T-cell (primary cell): ENCODE results near the gene SMIM43. TPM values are rescaled to one million over a fixed set of nuclear protein-coding genes. Genes with fewer than 3 reads are reported as not detected.
A peak's percentile ranks its signal among the peaks of the same experiment; 100 is the strongest.

Source experiments
- ATAC-seq, 4 experiments: fragments of 200-7000 bp in 3 of 4; fragments of 150-1000 bp in 1 of 4; cut with Tn5 transposase; replicated peaks in 1 of 4; 1 replicate in 3 of 4; 2 replicates in 1 of 4; pipeline ENCODE4 v1.10.0; 2021; ENCODE audit warnings: moderate library complexity in 3 of 4, mild to moderate bottlenecking in 2 of 4, moderate number of reproducible peaks in 1 of 4
- CTCF ChIA-PET, 2 donors: fragments of 300-600 bp; sonication (Branson Sonifier 250); formaldehyde crosslinking; loops; one replicate each; lab custom pipeline; 2022; ENCODE audit warnings: antibody characterized with exemption in 2 of 2; lab: Charles Lee
- POLR2A ChIA-PET, 2 donors: fragments of 300-600 bp; sonication (Branson Sonifier 250); formaldehyde crosslinking; loops; one replicate each; lab custom pipeline; 2022; ENCODE audit warnings: antibody characterized with exemption in 2 of 2; lab: Charles Lee
- DNase-seq, 35 experiments: peaks; one replicate each; pipeline versions ENCODE4 v3.0.0 to v3.0.0-alpha.2; 2013 to 2023
- H3K27ac ChIP-seq: one replicate; pipeline ENCODE4 v1.5.1; 2013; ENCODE audit warnings: low read length
- H3K27me3 ChIP-seq, 2 experiments: replicated peaks in 1 of 2; 1 replicate in 1 of 2; 2 replicates in 1 of 2; pipeline versions ENCODE4 v1.6.1 to v1.7.0; 2013; ENCODE audit warnings: low read length in 1 of 2, mixed read lengths in 1 of 2; ENCODE audit not compliant: control insufficient read depth in 2 of 2, insufficient read depth in 2 of 2; ENCODE audit errors: extremely low read depth in 1 of 2
- H3K36me3 ChIP-seq, 2 donors: 1 replicate in 1 of 2; 2 replicates in 1 of 2; pipeline versions ENCODE4 v1.6.1 to v1.7.0; 2013; ENCODE audit warnings: low read length in 1 of 2; ENCODE audit not compliant: control insufficient read depth in 2 of 2, insufficient read depth in 1 of 2; ENCODE audit errors: extremely low read depth in 1 of 2
- H3K4me1 ChIP-seq, 2 experiments: 1 replicate in 1 of 2; 2 replicates in 1 of 2; pipeline versions ENCODE4 v1.6.1 to v1.7.0; 2013; ENCODE audit warnings: low read length in 2 of 2, mixed read lengths in 1 of 2; ENCODE audit not compliant: insufficient read depth in 2 of 2, control insufficient read depth in 1 of 2; ENCODE audit errors: extremely low read depth in 1 of 2
- H3K4me3 ChIP-seq, 2 donors: 1 replicate in 1 of 2; 2 replicates in 1 of 2; pipeline versions ENCODE4 v1.5.1 to v1.7.0; 2013; ENCODE audit warnings: mild to moderate bottlenecking in 2 of 2, low read length in 1 of 2, moderate library complexity in 1 of 2; ENCODE audit not compliant: control insufficient read depth in 1 of 2; ENCODE audit errors: extremely low read depth in 1 of 2
- H3K9me3 ChIP-seq: 2 replicates; pipeline ENCODE4 v1.7.0; 2013
- H3K27ac Mint-ChIP-seq, 2 donors: one replicate each; pipeline ENCODE4 v1.8.0; 2020 to 2021; ENCODE audit warnings: mild to moderate bottlenecking in 2 of 2, mixed read lengths in 2 of 2
- H3K27me3 Mint-ChIP-seq, 2 donors: one replicate each; pipeline ENCODE4 v1.8.0; 2021 to 2022; ENCODE audit warnings: mixed read lengths in 2 of 2
- H3K36me3 Mint-ChIP-seq: one replicate; pipeline ENCODE4 v1.8.0; 2021; ENCODE audit warnings: mixed read lengths
- H3K4me1 Mint-ChIP-seq, 3 donors: one replicate each; pipeline ENCODE4 v1.8.0; 2020 to 2022; ENCODE audit warnings: mixed read lengths in 3 of 3, mild to moderate bottlenecking in 1 of 3
- H3K4me3 Mint-ChIP-seq, 3 donors: one replicate each; pipeline ENCODE4 v1.8.0; 2020 to 2022; ENCODE audit warnings: mild to moderate bottlenecking in 3 of 3, mixed read lengths in 3 of 3, moderate library complexity in 3 of 3
- H3K9me3 Mint-ChIP-seq, 3 donors: one replicate each; pipeline ENCODE4 v1.8.0; 2020 to 2022; ENCODE audit warnings: mixed read lengths in 3 of 3
- WGBS: methylation state at CpG from one replicate; pipeline ENCODE4 v1.1.5; 2013; ENCODE audit warnings: missing lambda C conversion rate; ENCODE audit not compliant: insufficient coverage; 5-methylcytosine and 5-hydroxymethylcytosine counted together
- total RNA-seq, 35 experiments: library from RNA in 6 of 35; stranded (reverse) in 6 of 35; fragments of 120-200 nt in 1 of 35; gene quantifications; one replicate each; pipeline versions ENCODE4 v1.2.1 to v1.2.4 and lab custom pipeline; 2013 to 2026

The SMIM43 gene
- total RNA-seq, 5 donors from 2014 or later (not counting 1 experiment from before 2014, with no cell fraction given) = 0.43 TPM; not detected in 4

- H3K9me3 Mint-ChIP-seq = no peaks in the 10 kb centered on the region
- WGBS = 60% methylated on average over 1 of the region's 4 CpGs
- no peak for ATAC-seq
- peaks cover 0 to 13% (median 4%) of the 10 kb centered on the region in 3 donors for H3K4me1 Mint-ChIP-seq
- Histone ChIP-seq H3K9me3 (no peaks in the 10 kb centered on the region), H3K4me1 (peaks cover 0 to 4% of the 10 kb centered on the region in 2 experiments), H3K4me3 (no peak overlapping the region), H3K36me3 (no peaks in the 10 kb centered on the region), H3K27ac (no peak overlapping the region), H3K27me3 (peaks cover 2 to 12% of the 10 kb centered on the region in 2 experiments)
- no peaks in the 10 kb centered on the region for H3K36me3 Mint-ChIP-seq
- peaks cover 48 to 58% of the 10 kb centered on the region in 2 donors for H3K27me3 Mint-ChIP-seq
- no peak overlapping the region for H3K27ac Mint-ChIP-seq
- DNase-seq = no peak
- ChIA-PET CTCF (no interaction called here), POLR2A (interaction anchor here in 1 of 2 donors (0.6 kb wide), 1 partner anchor 1696 kb away, joined by 5 read pairs; no protein-coding TSS in a partner anchor)
- H3K4me3 Mint-ChIP-seq = no peak overlapping the region
These were observed 52.2 kb downstream of the SMIM43 start for GRCh38 chr4:121712783-121713182.

- H3K4me1 Mint-ChIP-seq = peaks cover 0 to 17% (median 8%) of the 10 kb centered on the region in 3 donors
- CTCF ChIA-PET = interaction anchor here in 1 of 2 donors (0.6 kb wide), 1 partner anchor 10 kb away, joined by 3 read pairs; no protein-coding TSS in a partner anchor
- H3K9me3 Mint-ChIP-seq = no peaks in the 10 kb centered on the region
- POLR2A ChIA-PET = interaction anchor here in 1 of 2 donors (0.6 kb wide), 1 partner anchor 1695 kb away, joined by 5 read pairs; no protein-coding TSS in a partner anchor
- Histone ChIP-seq H3K4me3 (no peak overlapping the region), H3K27ac (no peak overlapping the region), H3K4me1 (peaks cover 0 to 10% of the 10 kb centered on the region in 2 experiments), H3K9me3 (no peaks in the 10 kb centered on the region), H3K36me3 (no peaks in the 10 kb centered on the region), H3K27me3 (peaks cover 2 to 12% of the 10 kb centered on the region in 2 experiments)
- DNase-seq = no peak
- peak overlapping the region in 1 of 3 donors; percentile 9 for H3K4me3 Mint-ChIP-seq
- 100% methylated on average over 1 of the region's 7 CpGs for WGBS
- H3K36me3 Mint-ChIP-seq = no peaks in the 10 kb centered on the region
- H3K27me3 Mint-ChIP-seq = peaks cover 50 to 59% of the 10 kb centered on the region in 2 donors
- no peak for ATAC-seq
- H3K27ac Mint-ChIP-seq = no peak overlapping the region
These were observed 52.8 kb downstream of the SMIM43 start for GRCh38 chr4:121712001-121712651.

- no peaks in the 10 kb centered on the region for H3K9me3 ChIP-seq
- no peak overlapping the region for H3K27ac ChIP-seq
- H3K36me3 ChIP-seq = no peaks in the 10 kb centered on the region
- DNase-seq (no peak), ATAC-seq (peak in 2 of 4 experiments; percentile 41 to 42)
- H3K9me3 Mint-ChIP-seq = no peaks in the 10 kb centered on the region
- peak overlapping the region in 1 of 3 donors; percentile 9 for H3K4me3 Mint-ChIP-seq
- H3K27me3 Mint-ChIP-seq = peaks cover 51 to 54% of the 10 kb centered on the region in 2 donors
- no peak overlapping the region for H3K4me3 ChIP-seq
- H3K36me3 Mint-ChIP-seq = no peaks in the 10 kb centered on the region
- H3K27ac Mint-ChIP-seq = no peak overlapping the region
- H3K4me1 ChIP-seq = peaks cover 0 to 17% of the 10 kb centered on the region in 2 experiments
- ChIA-PET POLR2A (interaction anchor here in 1 of 2 donors (0.6 kb wide), 1 partner anchor 9 kb away, joined by 3 read pairs; no protein-coding TSS in a partner anchor), CTCF (interaction anchor here in 1 of 2 donors (0.6 kb wide), 1 partner anchor 10 kb away, joined by 3 read pairs; no protein-coding TSS in a partner anchor)
- peaks cover 2 to 12% of the 10 kb centered on the region in 2 experiments for H3K27me3 ChIP-seq
- peaks cover 4 to 24% (median 14%) of the 10 kb centered on the region in 3 donors for H3K4me1 Mint-ChIP-seq
- 15% methylated on average over 9 of the region's 18 CpGs for WGBS
These were observed 53.5 kb downstream of the SMIM43 start for GRCh38 chr4:121711263-121712000.

- H3K4me3 ChIP-seq = no peak overlapping the region
- no peak overlapping the region for H3K27ac Mint-ChIP-seq
- DNase-seq (no peak), ATAC-seq (no peak)
- WGBS = 100% methylated on average over 2 of the region's 3 CpGs
- H3K4me1 Mint-ChIP-seq = peaks cover 6 to 26% (median 15%) of the 10 kb centered on the region in 3 donors
- peaks cover 2 to 12% of the 10 kb centered on the region in 2 experiments for H3K27me3 ChIP-seq
- H3K36me3 Mint-ChIP-seq = no peaks in the 10 kb centered on the region
- no peaks in the 10 kb centered on the region for H3K9me3 ChIP-seq
- H3K4me1 ChIP-seq = peaks cover 0 to 20% of the 10 kb centered on the region in 2 experiments
- H3K9me3 Mint-ChIP-seq = no peaks in the 10 kb centered on the region
- CTCF ChIA-PET = no interaction called here
- POLR2A ChIA-PET = no interaction called here
- H3K4me3 Mint-ChIP-seq = no peak overlapping the region
- H3K27me3 Mint-ChIP-seq = peaks cover 39 to 43% of the 10 kb centered on the region in 2 donors
- no peaks in the 10 kb centered on the region for H3K36me3 ChIP-seq
- no peak overlapping the region for H3K27ac ChIP-seq
These were observed 55.1 kb downstream of the SMIM43 start for GRCh38 chr4:121709766-121710405.

Other genes starting within 250 kb of the SMIM43 start
- gene ANXA5, start 68.2 kb downstream of the SMIM43 start, total RNA-seq = 10 to 100 TPM; 44.2 to 80.3 (median 71.2) TPM
- 10 to 100 TPM; 32.2 to 57.7 (median 36.4) TPM for gene EXOSC9, start 36.2 kb upstream of the SMIM43 start, total RNA-seq
- 1 to 10 TPM in 4 of 5 donors, under 1 TPM in 1; 0.72 to 2.0 (median 1.5) TPM for gene CCNA2, start 58.7 kb upstream of the SMIM43 start, total RNA-seq
- 10 to 100 TPM in 2 of 5 donors, 1 to 10 TPM in 3; 6.2 to 10.8 (median 8.7) TPM for gene BBS7, start 105.3 kb upstream of the SMIM43 start, total RNA-seq
- under 1 TPM in 4 of 5 donors, not detected in 1; 0.18 to 0.59 (median 0.33) TPM for gene TRPC3, start 186.9 kb upstream of the SMIM43 start, total RNA-seq